Measurements from ENCODE around the gene TAF11.
"Not testable (repeated sequence)": the region's sequence is repeated elsewhere in the genome, so short reads cannot be mapped to it uniquely, and the experiment has no call there.

TAF11 gene

GRCh38 chr6:34865107-34865506, 22.7 kb downstream of the TAF11 start:
- DNase-seq (ENCODE audit: low read depth, low spot score): no peak

DNA sequence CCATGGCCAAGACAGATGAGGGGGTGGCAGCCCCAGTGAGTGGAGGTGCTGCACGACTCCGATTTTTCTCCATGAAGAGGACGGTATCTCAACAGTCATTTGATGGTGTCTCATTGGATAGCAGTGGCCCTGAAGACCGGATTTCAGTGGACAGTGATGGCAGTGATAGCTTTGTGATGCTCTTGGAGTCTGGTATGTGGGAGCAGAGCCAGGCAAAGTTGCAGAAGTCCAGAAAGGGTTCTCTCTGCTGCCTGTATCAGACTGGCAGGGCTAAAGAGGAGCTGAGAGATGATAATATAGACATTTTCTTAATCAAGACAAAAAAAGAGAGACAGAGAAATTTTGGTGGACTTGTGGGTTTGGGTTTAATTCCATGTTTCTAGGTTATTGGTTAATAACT, 23.8 kb downstream of the TAF11 start:
- no peak for DNase-seq (ENCODE audit: low read depth, low spot score)

DNA sequence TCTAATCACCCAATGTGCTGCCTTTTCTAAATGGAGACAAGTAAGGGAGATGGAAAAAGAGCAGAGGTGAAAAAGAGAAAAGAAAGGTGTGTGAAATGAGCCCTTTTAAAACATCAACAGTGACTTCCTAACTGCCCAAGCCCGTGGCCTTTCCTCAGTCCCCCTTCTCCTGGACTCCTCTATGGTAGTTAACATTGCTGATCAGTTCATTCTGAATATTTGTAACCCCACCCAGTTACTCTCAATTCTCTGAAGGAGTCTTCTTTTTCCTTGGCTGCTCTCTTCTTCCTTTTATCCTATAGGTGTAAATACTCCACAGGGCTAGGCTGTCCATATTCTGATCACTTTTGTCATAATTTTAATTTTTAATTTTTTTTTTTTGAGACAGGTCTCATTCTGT, 27.1 kb downstream of the TAF11 start:
- no peak for DNase-seq (ENCODE audit: low read depth, low spot score)

DNA sequence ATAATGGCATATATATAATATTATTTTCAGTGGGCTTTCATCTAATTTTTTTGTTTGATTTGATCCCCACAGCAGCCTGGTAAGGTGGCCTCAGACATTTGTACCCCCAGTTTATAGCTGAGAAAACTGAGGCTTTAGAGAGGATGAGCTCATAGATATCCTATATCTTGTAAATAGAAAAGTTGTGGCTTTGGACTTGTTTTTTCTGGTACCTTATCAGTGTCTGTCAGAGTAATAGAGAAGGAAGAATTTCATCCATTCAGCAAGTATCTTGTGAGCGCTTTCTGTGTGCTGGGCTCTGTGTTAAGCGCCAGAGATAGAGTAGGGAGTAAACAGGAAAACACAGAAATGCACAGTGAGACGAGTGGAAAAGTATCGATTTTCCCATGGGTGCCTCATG, 27.9 kb downstream of the TAF11 start:
- no peak for DNase-seq (ENCODE audit: low read depth, low spot score)

GRCh38 chr6:34858681-34859080, 29.2 kb downstream of the TAF11 start:
- DNase-seq (ENCODE audit: low read depth, low spot score): no peak

DNA sequence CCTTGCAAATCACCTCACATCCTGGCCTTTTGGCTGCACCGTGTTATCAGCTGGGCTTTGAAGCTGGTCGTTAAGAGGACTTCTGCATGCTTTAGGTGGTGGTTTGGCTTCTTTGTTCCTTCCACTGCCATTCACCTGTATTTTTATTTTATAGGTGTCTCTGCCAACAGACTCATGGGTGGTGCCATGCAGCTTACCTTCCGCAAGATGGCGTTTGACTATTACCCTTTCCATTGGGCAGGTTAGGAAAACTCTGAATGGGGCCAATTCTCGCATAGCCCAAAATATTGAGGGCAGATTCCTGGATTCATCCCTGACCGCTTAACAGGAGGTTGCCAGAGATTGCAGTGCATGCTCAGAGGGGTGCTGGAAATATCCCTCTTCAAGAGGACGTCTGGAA, 32.4 kb downstream of the TAF11 start:
- no peak for DNase-seq (ENCODE audit: low read depth, low spot score)

GRCh38 chr6:34852406-34853085, 35.3 kb downstream of the TAF11 start:
- no peak for DNase-seq (ENCODE audit: low read depth, low spot score)

GRCh38 chr6:34851361-34851760, 36.5 kb downstream of the TAF11 start:
- DNase-seq (ENCODE audit: low read depth, low spot score): no peak

DNA sequence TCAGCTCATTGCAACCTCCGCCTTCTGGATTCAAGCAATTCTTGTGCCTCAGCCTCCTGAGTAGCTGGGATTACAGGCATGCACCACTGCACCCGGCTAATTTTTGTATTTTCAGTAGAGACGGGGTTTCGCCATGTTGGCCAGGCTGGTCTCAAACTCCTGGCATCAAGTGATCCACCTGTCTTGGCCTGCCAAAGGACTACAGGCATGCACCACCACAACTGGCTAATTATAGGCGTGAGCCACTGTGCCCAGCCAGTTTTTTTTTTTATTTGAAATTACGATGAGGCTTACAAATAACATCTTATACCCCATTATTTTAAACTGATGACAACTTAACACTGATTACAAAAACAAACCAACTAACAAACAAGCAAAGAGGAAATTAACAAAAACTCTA, 38.8 kb downstream of the TAF11 start:
- not testable (repeated sequence) for DNase-seq (ENCODE audit: low read depth, low spot score)

DNA sequence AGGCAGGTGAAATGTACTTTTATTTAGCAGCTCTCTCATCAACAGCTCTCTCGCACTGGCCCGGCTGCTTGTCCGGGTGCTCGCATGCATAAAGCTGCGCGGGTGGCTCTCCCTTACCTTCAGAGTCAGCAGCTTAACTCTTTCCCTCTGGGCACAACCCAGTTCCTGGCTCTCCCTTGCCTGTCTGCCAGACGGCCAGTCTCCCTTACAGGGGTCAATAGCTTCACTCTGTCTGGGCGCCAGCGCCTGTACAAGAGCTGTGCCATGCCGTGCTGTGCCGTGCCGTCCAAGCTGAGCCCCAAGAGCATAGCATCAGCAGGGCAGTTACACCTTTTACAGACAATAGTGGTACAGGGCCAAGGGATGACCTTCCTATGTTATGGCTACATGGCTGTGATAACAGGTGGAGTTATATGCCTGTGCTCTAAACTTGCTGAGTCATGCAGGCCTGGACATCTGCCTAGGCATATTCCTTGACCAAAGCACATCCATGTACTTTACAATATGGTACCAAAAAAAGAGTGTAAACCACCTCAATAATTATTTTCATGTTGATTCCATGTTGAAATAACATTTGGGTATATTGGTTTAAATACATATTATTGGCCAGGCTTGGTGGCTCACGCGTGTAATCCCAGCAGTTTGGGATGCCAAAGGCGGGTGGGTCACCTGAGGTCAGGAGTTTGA, 48.0 kb downstream of the TAF11 start:
- DNase-seq (ENCODE audit: low read depth, low spot score): no peak

DNA sequence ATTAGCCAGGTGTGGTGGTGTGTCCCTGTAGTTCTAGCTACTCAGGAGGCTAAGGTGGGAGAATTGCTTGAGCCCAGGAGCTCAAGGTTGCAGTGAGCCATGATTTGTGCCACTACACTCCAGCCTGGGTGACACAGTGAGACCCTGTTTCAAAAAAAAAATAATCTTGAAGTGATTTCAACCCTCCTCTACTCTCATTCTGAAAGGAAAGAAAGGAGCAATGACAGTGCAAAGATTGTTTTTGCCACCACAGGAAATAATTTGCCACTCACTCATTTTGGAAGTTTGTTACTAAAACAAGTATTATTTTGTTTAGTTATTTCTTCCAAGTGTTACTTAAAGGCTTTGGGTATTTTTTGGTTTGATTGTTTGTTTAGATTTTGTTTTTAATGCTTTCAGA, 50.3 kb downstream of the TAF11 start:
- no peak for DNase-seq (ENCODE audit: low read depth, low spot score)

DNA sequence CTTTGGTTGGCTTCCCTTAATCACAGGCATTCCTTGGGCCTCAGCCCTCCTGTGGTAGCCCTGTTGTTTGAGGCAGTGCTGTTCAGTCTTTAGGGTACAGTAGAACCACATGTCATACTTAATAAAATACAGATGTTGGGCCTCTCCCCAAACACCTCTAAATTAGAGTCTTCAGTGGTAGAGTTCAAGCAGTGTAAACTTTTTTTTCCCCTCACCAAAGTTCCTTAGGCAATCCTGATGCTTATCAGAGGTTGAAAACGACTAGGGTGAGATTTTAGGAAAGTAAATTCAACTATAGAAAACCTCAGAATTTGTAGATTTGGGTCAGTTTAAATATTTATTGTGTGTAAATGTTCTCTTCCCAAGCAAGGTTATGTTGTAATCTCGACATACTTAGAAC, 51.4 kb downstream of the TAF11 start:
- DNase-seq (ENCODE audit: low read depth, low spot score): no peak

DNA sequence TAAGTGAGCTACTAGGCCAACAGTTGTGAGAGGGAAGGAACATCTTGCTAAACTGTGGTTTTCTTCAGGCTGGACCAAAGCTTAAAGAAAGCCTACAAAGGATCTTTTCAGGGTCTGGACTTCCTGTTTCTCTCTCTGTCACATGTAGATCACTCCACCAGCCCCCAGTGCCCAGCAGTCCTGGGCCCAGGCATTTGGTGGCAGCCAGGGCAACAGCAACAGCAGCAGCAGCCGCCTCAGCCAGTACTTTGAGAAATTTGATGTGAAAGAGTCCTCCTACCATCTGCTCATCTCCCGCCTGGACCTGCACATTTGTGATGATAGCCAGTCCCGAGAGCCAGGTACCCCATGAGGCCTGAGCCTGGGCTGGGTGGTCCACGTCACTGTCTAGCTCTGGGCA, 51.8 kb downstream of the TAF11 start:
- no peak for DNase-seq (ENCODE audit: low read depth, low spot score)

DNA sequence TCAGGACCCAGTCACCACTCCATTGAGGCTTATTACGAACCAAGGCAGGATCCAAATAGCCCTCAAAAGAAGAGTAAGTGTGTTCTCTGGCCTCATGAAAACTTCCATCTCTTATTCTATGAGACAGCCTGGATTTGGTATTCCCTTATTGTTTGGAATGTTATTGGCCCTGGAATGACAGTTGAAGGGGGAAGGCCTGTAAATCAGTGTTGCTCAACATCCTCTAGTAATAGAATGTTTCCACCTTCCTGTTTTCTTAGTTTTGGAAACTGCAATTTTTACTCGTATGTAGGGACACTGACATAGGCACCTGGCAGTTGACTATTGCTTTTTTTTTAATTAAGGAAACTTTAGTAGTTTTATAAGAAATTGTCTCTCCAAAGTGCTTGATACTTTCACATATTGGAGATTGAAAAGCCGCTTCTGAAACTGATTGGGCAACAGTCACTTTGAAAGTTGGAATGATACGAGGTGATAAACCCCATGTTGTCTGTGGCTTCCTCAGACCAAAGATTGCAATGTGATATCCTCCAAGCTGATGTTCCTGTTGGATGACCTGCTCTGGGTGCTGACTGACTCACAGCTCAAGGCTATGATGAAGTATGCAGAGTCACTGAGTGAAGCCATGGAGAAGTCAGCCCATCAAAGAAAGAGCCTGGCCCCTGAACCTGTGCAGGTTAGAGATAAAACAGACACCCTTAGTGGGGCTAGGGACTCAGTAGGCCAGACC, 52.9 kb downstream of the TAF11 start:
- no peak for DNase-seq (ENCODE audit: low read depth, low spot score)

GRCh38 chr6:34832942-34833341, 54.9 kb downstream of the TAF11 start:
- DNase-seq (ENCODE audit: low read depth, low spot score): no peak

GRCh38 chr6:34829137-34829536, 58.7 kb downstream of the TAF11 start:
- DNase-seq (ENCODE audit: low read depth, low spot score): no peak
